Esophagus muscularis mucosa (tissue), 4 donors: ENCODE data around the gene RRP9. TPM values are rescaled to one million over a fixed set of nuclear protein-coding genes. Genes with fewer than 3 reads are reported as not detected.

ENCODE experiments used
- DNase-seq: peaks from one replicate; pipeline ENCODE4 v3.0.0-alpha.2; 2017; ENCODE audit errors: extremely low spot score
- H3K27ac ChIP-seq, 4 donors: fragments of 200-600 bp; sonication (generic); replicated peaks in 1 of 4; 1 replicate in 3 of 4; 2 replicates in 1 of 4; pipeline ENCODE4 v1.5.1; 2016 to 2019; ENCODE audit warnings: mild to moderate bottlenecking in 1 of 4
- H3K27me3 ChIP-seq, 4 donors: fragments of 200-600 bp; sonication (generic); one replicate each; pipeline versions ENCODE4 v1.5.1 to v1.6.0; 2016 to 2019
- H3K36me3 ChIP-seq, 4 donors: fragments of 200-600 bp; sonication (generic); one replicate each; pipeline ENCODE4 v1.5.1; 2016 to 2019
- H3K4me1 ChIP-seq, 4 donors: fragments of 200-600 bp; sonication (generic); one replicate each; pipeline ENCODE4 v1.5.1; 2016 to 2019
- H3K4me3 ChIP-seq, 4 donors: fragments of 200-600 bp; sonication (generic); 1 replicate in 2 of 4; 2 replicates in 2 of 4; pipeline ENCODE4 v1.5.1; 2016 to 2019; ENCODE audit warnings: mild to moderate bottlenecking in 4 of 4, moderate library complexity in 1 of 4
- H3K9me3 ChIP-seq, 4 donors: fragments of 200-600 bp; sonication (generic); 1 replicate in 3 of 4; 2 replicates in 1 of 4; pipeline ENCODE4 v1.5.1; 2016 to 2019
- EP300 ChIP-seq: sonication (generic); formaldehyde crosslinking; IDR thresholded peaks from one replicate; pipeline ENCODE4 v1.6.1; 2017; ENCODE audit warnings: antibody characterized with exemption
- POLR2A ChIP-seq: fragments of 450-650 bp; IDR thresholded peaks from one replicate; pipeline ENCODE4 v1.6.1; 2017; ENCODE audit warnings: antibody characterized with exemption, moderate library complexity, mild to moderate bottlenecking, low read depth
- POLR2AphosphoS5 ChIP-seq, 2 donors: sonication (generic); formaldehyde crosslinking; IDR thresholded peaks; one replicate each; pipeline ENCODE4 v1.6.1; 2017; ENCODE audit warnings: antibody characterized with exemption in 2 of 2
- WGBS: methylation state at CpG from one replicate; pipeline ENCODE4 v1.1.5; 2018; 5-methylcytosine and 5-hydroxymethylcytosine counted together
- intact Hi-C: fragments of 100-400 bp; cut with DNase I; formaldehyde crosslinking; loops from one replicate; pipeline ENCODE4 v1.15.1; 2023
- total RNA-seq, 4 donors: library from RNA; depleted of rRNA; stranded (reverse); fragments of >200 nt; gene quantifications; one replicate each; pipeline versions ENCODE4 v1.1.0 to v1.2.1, GENCODE V29; 2016
- TF ChIP-seq, protein P1 (sequence below), 3 experiments: fragments of 200-600 bp in 2 of 3; fragments of 450-650 bp in 1 of 3; sonication (generic) in 2 of 3; IDR thresholded peaks; one replicate each; pipeline ENCODE4 v1.5.1; 2017 to 2019; ENCODE audit warnings: antibody characterized with exemption in 3 of 3, mild to moderate bottlenecking in 2 of 3, moderate library complexity in 1 of 3

The RRP9 gene
- total RNA-seq, 4 donors from 2014 or later = 9.6 to 20.7 (median 15.5) TPM

DNA sequence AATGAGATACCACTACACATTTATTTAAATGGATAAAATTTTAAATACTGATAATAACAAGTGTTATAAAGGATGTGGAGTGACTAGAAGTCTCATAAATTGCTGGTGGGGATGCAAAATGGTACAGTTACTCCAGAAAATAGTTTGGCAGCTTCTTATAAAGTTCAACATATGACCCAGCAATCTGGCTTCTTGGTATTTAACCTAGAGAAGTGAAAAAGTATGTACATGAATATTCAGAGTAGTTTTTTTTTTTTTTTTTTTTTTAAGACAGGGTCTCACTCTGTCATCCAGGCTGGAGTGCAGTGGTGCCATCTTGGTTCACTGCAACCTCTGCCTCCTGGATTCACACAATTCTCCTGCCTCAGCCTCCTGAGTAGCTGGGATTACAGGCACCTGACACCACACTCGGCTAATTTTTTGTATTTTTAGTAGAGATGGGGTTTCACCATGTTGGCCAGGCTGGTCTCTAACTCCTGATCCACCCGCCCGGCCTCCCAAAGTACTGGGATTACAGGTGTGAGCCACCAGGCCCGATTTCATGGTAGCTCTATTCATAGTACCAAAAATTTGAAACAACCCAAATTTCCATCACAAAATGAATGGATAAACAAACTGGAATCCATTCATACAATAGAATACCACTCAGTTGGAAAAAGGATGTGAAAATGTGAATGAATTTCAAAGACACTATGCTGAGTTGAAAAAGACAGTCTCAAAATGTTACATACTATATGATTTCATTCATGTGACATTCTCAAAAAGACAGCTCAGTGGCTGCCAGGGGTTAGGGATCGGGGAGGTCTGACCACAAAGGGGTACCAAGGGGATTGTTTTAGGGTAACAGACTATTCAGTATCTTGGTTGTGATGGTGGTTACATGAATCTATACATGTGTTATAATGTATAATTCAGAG, 14.4 kb downstream of the RRP9 start:
- Histone ChIP-seq H3K36me3 (peaks cover 0 to 11% (median under 1%) of the 10 kb centered on the region in 4 donors), H3K4me3 (no peak overlapping the region), H3K9me3 (no peaks in the 10 kb centered on the region), H3K4me1 (no peaks in the 10 kb centered on the region), H3K27me3 (no peaks in the 10 kb centered on the region), H3K27ac (no peak overlapping the region)
- TF ChIP-seq, protein P1, sequence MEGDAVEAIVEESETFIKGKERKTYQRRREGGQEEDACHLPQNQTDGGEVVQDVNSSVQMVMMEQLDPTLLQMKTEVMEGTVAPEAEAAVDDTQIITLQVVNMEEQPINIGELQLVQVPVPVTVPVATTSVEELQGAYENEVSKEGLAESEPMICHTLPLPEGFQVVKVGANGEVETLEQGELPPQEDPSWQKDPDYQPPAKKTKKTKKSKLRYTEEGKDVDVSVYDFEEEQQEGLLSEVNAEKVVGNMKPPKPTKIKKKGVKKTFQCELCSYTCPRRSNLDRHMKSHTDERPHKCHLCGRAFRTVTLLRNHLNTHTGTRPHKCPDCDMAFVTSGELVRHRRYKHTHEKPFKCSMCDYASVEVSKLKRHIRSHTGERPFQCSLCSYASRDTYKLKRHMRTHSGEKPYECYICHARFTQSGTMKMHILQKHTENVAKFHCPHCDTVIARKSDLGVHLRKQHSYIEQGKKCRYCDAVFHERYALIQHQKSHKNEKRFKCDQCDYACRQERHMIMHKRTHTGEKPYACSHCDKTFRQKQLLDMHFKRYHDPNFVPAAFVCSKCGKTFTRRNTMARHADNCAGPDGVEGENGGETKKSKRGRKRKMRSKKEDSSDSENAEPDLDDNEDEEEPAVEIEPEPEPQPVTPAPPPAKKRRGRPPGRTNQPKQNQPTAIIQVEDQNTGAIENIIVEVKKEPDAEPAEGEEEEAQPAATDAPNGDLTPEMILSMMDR (IDR thresholded peaks at IDR 0.05) = no peak
- TF ChIP-seq POLR2AphosphoS5 (IDR thresholded peaks at IDR 0.05) (no peak), EP300 (no peak), POLR2A (no peak)
- DNase-seq = no peak
- 90% methylated on average over 5 of the region's 5 CpGs for WGBS
- intact Hi-C loops = no loop called here

DNA sequence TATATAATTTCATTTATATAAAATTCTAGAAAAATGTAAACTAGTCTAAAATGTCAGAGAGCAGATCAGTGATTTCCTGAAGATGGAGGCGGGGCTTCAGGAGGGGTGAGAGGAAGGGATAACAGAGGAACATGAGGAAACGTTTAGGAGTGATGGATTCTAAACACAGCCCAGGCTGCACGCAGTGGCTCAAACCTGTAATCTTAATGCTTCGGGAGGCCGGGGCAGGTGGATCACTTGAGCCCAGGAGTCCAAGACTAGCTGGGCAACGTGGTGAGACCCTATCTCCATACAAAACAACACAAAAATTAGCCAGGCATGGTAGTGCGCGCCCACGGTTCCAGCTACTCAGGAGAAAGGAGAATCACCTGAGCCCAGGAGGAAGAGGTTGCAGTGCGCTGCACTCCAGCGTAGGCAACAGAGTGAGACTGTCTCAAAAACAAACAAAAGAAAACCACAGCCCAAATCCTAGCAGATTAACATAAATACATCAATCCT, 20.6 kb downstream of the RRP9 start:
- no peak for DNase-seq
- H3K27me3 ChIP-seq = peaks cover 0 to 10% (median 0%) of the 10 kb centered on the region in 4 donors
- no peaks in the 10 kb centered on the region for H3K36me3 ChIP-seq
- intact Hi-C loops = no loop called here
- H3K9me3 ChIP-seq = no peaks in the 10 kb centered on the region
- 70% methylated on average over 11 of the region's 11 CpGs for WGBS
- H3K4me3 ChIP-seq = no peak overlapping the region
- H3K4me1 ChIP-seq = peaks cover 0 to 5% (median 0%) of the 10 kb centered on the region in 4 donors
- TF ChIP-seq POLR2AphosphoS5 (IDR thresholded peaks at IDR 0.05) (no peak), EP300 (no peak), POLR2A (no peak)
- TF ChIP-seq, protein P1 (IDR thresholded peaks at IDR 0.05) = no peak
- no peak overlapping the region for H3K27ac ChIP-seq

DNA sequence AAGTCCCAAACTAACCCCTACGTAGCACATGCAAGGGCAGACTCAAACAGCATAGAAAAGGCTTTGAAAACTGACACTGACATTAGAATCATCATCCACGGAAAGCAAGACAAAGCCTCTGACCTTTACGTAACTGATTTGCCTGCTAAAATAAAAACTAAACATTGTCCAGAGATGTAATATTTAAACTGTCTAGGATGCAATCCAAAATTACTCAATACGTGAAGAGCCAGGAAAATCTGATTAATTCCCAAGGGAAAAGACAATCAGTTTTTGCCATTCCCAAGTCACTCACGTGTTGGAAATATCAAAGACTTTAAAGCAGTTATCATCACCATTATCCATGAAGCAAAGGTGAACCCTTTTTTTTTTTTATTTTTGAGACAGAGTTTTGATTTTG, 25.3 kb downstream of the RRP9 start:
- Histone ChIP-seq H3K4me1 (peaks cover 0 to 5% (median 0%) of the 10 kb centered on the region in 4 donors), H3K27me3 (peaks cover 0 to 10% (median 0%) of the 10 kb centered on the region in 4 donors), H3K27ac (no peak overlapping the region), H3K9me3 (no peaks in the 10 kb centered on the region), H3K36me3 (no peaks in the 10 kb centered on the region), H3K4me3 (no peak overlapping the region)
- no peak for DNase-seq
- intact Hi-C loops = no loop called here
- 24% methylated on average over 5 of the region's 5 CpGs for WGBS
- TF ChIP-seq POLR2A = no peak
- TF ChIP-seq, protein P1 (IDR thresholded peaks at IDR 0.05) = no peak
- no peak for TF ChIP-seq POLR2AphosphoS5 (IDR thresholded peaks at IDR 0.05)
- no peak for TF ChIP-seq EP300

DNA sequence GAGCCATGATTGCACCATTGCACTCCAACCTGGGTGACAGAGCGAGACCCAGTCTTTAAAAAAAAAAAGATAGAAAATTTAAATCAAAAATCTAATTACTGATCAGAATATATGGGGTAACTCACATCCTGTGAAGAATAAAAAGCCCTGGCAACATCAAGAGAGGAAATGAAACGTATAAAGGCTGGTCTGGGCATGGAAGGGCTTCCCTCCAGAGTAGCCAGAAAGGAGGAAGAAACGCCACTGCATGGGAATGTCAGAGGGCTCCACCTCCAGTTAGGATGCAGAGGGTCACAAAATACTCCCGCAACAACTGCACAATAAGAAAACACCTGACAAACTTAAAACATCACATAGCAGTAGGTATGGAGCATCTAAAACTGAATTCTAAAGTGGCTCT, 33.7 kb downstream of the RRP9 start:
- WGBS = 81% methylated on average over 4 of the region's 4 CpGs
- Histone ChIP-seq H3K27me3 (no peaks in the 10 kb centered on the region), H3K9me3 (peaks cover 0 to 11% (median 0%) of the 10 kb centered on the region in 4 donors), H3K27ac (no peak overlapping the region), H3K36me3 (no peaks in the 10 kb centered on the region), H3K4me1 (no peaks in the 10 kb centered on the region), H3K4me3 (no peak overlapping the region)
- intact Hi-C loops = no loop called here
- TF ChIP-seq EP300 (no peak), POLR2A (no peak), POLR2AphosphoS5 (IDR thresholded peaks at IDR 0.05) (no peak)
- TF ChIP-seq, protein P1 (IDR thresholded peaks at IDR 0.05) = no peak
- DNase-seq = no peak
